Endometrial microvascular endothelial cells (primary cell): Measurements from ENCODE around the gene ARHGAP27. TPM values are rescaled to one million over a fixed set of nuclear protein-coding genes. Genes with fewer than 3 reads are reported as not detected.
"Not testable (repeated sequence)": the region's sequence is repeated elsewhere in the genome, so short reads cannot be mapped to it uniquely, and the experiment has no call there.

ENCODE experiments used
- in situ Hi-C: cut with HindIII; loops from 2 replicates; pipeline ENCODE4 v1.10.0; 2017; ENCODE audit warnings: low sequenced_read_pairs, low pct_unique_long_range_greater_than_20kb; ENCODE audit errors: inconsistent ontology term
- total RNA-seq: library from RNA; depleted of rRNA; stranded (reverse); fragments of >200 nt; gene quantifications from one replicate; pipeline ENCODE4 v1.2.3, GENCODE V29; 2015; ENCODE audit errors: inconsistent ontology term

Gene ARHGAP27
- total RNA-seq: 19.0 TPM

- in situ Hi-C loops: no loop called here
These were observed at the start of gene ARHGAP27 for GRCh38 chr17:45432405-45433158. ARHGAP27 (minus strand) TSS chr17:45432870; CDS start chr17:45430279, 2,591 bp downstream.

GRCh38 chr17:45482317-45482716 lies 49.6 kb upstream of the ARHGAP27 start:
- in situ Hi-C loops: not testable (repeated sequence)

- in situ Hi-C loops: not testable (repeated sequence)
These were observed 42.8 kb upstream of the ARHGAP27 start for GRCh38 chr17:45475436-45475835.

GRCh38 chr17:45472249-45472648 lies 39.6 kb upstream of the ARHGAP27 start:
- in situ Hi-C loops: not testable (repeated sequence)

- in situ Hi-C loops: not testable (repeated sequence)
These were observed 36.5 kb upstream of the ARHGAP27 start for GRCh38 chr17:45469204-45469563.

- in situ Hi-C loops: not testable (repeated sequence)
These were observed 35.9 kb upstream of the ARHGAP27 start for GRCh38 chr17:45468293-45469203.

GRCh38 chr17:45461524-45462327 lies 29.1 kb upstream of the ARHGAP27 start:
- in situ Hi-C loops: not testable (repeated sequence)

- in situ Hi-C loops: not testable (repeated sequence)
These were observed 27.8 kb upstream of the ARHGAP27 start for GRCh38 chr17:45460422-45460821.

- in situ Hi-C loops: not testable (repeated sequence)
These were observed 21.7 kb upstream of the ARHGAP27 start for GRCh38 chr17:45454341-45454740.

GRCh38 chr17:45453731-45454130 lies 21.1 kb upstream of the ARHGAP27 start:
- in situ Hi-C loops: not testable (repeated sequence)

- in situ Hi-C loops: not testable (repeated sequence)
These were observed 20.5 kb upstream of the ARHGAP27 start for GRCh38 chr17:45453225-45453534.

GRCh38 chr17:45452329-45453224 lies 19.9 kb upstream of the ARHGAP27 start:
- in situ Hi-C loops: not testable (repeated sequence)

- in situ Hi-C loops: not testable (repeated sequence)
These were observed 19.0 kb upstream of the ARHGAP27 start for GRCh38 chr17:45451660-45452059.

GRCh38 chr17:45451131-45451530 lies 18.5 kb upstream of the ARHGAP27 start:
- in situ Hi-C loops: no loop called here

- in situ Hi-C loops: not testable (repeated sequence)
These were observed 17.1 kb upstream of the ARHGAP27 start for GRCh38 chr17:45449708-45450329.

- in situ Hi-C loops: not testable (repeated sequence)
These were observed 16.6 kb upstream of the ARHGAP27 start for GRCh38 chr17:45449260-45449659.

GRCh38 chr17:45448483-45448882 lies 15.8 kb upstream of the ARHGAP27 start:
- in situ Hi-C loops: not testable (repeated sequence)

- in situ Hi-C loops: not testable (repeated sequence)
These were observed 15.4 kb upstream of the ARHGAP27 start for GRCh38 chr17:45448066-45448465.
